Muscle of arm (tissue), 14 donors: ENCODE measurements around the gene ELOVL3. TPM values are rescaled to one million over a fixed set of nuclear protein-coding genes. Genes with fewer than 3 reads are reported as not detected.
A peak's percentile ranks its signal among the peaks of the same experiment; 100 is the strongest.
"Not testable (repeated sequence)": the region's sequence is repeated elsewhere in the genome, so short reads cannot be mapped to it uniquely, and the experiment has no call there.

Experiments used
- DNase-seq: peaks from one replicate; pipeline ENCODE4 v3.0.0-alpha.2; 2013
- long read RNA-seq, 11 donors: transcript quantifications; one replicate each; lab custom pipeline, GENCODE V29; 2026
- polyA plus RNA-seq, 12 donors: library from polyadenylated mRNA; unstranded; fragments of 120-200 nt; gene quantifications; one replicate each; pipeline ENCODE4 v1.2.1, GENCODE V29; 2013; ENCODE audit not compliant: insufficient read length in 12 of 12

Gene ELOVL3, protein sequence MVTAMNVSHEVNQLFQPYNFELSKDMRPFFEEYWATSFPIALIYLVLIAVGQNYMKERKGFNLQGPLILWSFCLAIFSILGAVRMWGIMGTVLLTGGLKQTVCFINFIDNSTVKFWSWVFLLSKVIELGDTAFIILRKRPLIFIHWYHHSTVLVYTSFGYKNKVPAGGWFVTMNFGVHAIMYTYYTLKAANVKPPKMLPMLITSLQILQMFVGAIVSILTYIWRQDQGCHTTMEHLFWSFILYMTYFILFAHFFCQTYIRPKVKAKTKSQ
- 1 to 10 TPM in 1 of 12 donors, under 1 TPM in 9, not detected in 2; 0.39 to 1.3 (median 0.58) TPM for polyA plus RNA-seq
- long read RNA-seq, donor 1: 0 reads
- long read RNA-seq, donor 2: 0 reads
- long read RNA-seq, donor 3: 0 reads
- long read RNA-seq, donor 4: 0 reads
- long read RNA-seq, donor 5: 0 reads
- long read RNA-seq, donor 6: 0 reads
- long read RNA-seq, donor 7: 0 reads
- long read RNA-seq, donor 8: 0 reads
- long read RNA-seq, donor 9: 0 reads
- long read RNA-seq, donor 10: 0 reads
- long read RNA-seq, donor 11: 0 reads

DNA sequence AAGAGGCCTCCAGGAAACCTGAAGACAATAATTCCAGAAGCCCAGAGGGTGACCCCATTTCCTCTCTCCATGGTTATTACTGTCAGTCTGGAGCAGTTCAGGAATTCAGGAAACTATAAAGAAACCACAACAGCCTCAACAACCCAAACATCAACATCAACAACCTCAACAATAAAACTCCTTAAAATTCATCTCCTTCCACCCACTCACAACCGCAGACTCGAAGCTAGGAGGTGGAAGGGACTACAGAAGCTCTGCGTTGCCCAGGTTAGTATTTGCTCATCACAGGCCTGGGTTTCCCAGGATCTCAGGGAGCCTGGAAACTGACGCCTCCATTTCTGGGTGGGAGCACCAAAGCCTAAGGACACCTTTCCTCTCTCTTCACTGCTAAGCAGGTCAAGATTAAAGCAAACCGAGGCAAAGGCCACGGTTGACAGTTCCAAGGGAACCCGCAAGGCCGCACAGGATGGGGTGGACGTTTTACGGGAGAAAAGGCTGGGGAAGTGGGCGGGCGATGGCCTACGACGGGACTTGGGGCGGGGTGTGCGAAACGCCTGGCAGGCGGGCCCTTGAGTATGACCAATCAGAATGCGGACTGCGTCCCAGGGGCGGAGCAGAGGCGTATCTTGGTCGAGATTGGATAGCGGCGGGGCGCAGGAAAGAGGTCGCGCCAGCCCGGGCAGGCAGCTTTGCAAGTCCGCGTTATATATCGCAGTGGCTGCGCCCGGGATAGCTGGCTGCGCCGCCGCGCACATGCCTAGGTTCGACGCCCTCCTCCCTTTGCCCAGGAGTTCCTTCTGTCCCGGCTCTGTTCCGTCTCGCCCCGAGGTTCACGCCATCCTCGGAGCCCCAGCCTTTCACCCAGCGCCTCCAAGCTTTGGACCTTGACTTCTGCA, at the start of gene ELOVL3:
Gene ELOVL3, plus strand, starts transcription at position 654 of the 896 bp plus-strand sequence. CDS start 250 bp downstream, outside the sequence.
- peak; percentile 94 for DNase-seq

DNA sequence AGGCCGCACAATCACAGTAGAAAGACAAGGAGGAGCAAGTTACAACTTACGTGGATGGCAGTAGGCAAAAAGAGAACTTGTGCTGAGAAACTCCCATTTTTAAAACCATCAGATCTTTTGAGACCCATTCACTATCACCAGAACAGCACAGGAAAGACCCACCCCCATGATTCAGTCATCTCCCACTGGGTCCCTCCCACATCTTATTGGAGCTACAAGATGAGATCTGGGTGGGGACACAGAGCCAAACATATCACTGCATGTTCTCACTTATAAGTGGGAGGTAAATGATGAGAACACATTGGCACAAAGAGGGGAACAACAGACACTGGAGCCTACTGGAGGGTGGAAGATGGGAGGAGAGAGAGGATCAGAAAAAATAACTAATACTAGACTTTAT, 41.5 kb upstream of the ELOVL3 start:
- DNase-seq: no peak

DNA sequence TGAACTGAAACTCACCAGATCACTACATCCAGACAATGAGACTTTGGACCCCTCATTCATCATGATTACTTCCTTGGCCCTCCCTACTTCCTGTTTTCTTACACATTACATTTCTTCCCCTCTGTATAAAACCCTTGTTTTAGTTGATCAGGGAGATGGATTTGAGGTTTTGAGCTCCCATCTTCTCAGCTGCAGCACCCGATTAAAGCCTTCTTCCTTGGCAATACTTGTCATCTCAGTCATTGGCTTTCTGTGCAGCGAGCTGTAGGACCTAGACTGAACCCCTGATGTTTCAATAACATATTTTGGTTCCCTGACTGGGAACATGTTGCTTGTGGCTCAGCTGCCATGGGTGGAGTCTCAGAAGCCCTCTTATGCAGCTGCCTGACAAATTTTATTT, 40.8 kb upstream of the ELOVL3 start:
- no peak for DNase-seq

DNA sequence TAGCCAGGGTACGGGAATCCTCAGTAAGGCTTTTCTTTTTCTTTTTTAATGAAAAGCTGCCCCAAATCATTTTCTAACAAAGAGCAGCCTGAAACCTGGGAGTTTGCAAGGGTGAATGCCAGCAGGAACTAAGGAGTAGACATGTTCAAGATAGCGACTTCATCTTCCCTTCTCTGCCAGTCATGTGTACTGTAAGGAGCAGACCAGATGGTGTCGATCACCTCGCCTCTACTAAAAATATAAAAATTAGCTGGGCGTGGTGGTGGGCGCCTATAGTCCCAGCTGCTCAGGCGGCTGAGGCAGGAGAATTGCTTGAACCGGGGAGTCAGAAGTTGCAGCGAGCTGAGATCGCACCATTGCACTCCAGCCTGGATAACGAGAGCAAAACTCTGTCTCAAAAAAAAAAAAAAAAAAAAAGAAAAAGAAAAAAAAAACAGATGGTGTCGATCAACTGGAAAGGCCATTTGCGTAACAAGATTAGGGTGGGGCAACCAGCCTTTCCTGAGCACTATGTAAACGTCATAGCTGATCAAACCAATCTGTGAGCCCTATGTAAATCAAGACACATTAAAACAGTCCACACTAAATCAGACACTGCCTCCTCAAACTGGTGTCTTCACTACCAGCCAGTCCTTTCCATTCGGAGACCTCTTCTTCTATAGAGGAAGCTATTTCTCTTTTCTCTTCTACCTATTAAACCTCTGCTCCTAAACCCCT, 40.1 kb upstream of the ELOVL3 start:
- DNase-seq: no peak

DNA sequence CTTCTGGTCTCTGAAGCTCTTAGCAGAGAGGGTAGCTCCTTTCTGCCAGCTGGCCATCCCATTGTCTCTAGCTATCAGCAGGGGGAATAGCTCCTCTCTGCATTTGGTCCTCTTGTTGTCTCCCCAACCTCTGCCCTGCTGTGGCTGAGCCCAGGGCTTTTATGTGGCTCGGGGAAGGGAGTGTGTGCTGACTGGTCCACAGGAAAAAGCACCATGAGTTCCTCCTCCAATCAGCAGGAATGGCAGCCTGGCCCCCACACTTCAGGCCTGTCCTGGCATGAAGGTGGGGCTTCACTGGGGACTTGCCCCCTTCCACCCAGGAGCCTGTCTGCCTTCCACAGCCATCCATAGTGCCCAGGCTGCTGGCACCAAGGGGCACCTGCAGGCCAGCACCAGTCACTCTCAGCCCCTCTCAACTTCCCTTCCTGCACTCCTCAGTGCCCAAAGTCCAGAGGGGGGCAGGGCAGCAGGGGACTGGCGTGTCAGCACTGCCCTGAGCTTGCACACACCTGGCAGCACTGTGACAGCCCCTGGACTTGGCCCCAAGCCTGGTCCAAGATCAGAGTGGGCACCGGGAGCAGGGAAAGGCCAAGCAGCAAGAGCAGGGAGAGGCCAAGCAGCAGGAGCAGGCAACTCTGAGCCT, 37.7 kb upstream of the ELOVL3 start:
- no peak for DNase-seq

DNA sequence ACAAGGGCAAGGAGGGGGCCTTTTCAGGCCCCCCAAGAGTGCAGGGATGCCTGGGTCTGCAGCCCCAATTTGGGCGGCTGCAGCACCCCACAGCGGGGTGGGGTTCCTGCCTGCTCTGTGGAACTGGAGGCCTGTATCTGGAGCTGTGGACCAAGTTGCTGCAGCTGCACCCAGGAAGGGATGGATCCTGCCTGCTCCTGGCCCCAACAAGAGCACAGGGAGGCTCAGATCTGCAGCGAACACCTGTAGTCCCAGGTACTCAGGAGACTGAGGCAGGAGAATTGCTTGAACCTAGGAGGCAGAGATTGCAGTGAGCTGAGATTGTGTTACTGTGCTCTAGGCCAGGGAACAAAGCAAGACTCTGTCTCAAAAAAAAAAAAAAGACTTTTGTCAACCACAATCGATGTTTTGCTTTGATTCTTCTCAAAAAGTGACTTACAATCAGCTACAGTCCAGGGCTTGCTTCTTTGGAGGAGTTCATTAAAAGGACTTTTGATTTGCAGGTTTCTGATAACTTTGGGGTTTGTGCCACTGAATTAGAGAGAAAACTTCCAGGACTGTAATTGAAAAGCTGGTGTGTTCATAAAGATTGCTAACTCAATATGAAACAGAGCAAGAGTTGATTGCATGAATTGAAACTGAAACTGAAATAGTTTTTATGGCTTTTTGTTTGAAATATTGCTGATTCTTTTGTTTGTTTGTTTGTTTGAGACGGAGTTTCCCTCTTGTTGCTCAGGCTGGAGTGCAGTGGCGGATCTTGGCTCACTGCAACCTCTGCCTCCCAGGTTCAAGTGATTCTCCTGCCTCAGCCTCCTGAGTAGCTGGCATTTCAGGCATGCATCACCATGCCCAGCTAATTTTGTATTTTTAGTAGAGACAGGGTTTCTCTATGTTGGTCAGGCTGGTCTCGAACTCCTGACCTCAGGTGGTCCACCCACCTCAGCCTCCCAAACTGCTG, 36.9 kb upstream of the ELOVL3 start:
- DNase-seq: not testable (repeated sequence)

DNA sequence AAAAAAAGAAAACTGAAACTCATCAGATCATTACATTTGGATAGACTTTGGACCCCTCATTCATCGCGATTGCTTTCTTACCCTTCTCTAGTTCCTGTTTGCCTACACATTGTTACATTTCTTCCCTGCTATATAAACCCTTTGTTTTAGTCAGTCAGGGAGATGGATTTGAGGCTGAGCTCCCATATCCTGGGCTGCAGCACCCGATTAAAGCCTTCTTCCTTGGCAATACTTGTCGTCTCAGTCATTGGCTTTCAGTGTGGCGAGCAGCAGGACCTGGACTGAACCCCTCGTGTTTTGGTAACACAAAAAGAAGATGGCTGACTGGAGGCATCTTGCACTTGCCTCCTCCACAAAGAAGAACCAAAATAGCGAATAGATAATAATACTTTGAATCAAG, 34.1 kb upstream of the ELOVL3 start:
- DNase-seq: no peak

DNA sequence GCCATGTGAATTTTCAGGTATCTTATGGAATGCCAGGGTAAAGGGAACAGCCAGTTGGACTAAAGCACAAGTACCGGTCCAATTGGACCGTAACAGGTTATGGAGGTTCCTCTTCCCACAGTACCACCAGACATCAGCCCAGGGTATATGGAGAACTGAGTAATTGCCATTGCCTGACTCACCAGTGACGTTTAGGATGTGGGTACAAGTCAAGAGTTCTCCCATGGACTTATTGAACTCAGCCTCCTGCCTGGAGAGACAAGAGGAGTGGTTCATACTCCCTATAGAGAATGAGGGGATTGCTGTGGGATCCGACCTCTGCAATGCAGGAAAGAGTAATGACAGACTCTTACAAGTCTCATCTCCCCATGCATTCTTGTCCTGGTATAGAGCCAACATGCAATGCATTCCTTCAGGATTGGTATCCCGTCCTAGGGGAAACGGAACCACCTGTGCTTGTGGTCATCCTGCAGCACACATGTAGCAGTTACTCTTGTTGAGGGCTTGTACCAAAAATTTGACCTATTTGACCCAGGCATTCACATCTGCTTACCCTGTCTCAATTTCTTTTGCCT, 30.7 kb upstream of the ELOVL3 start:
- DNase-seq: no peak

DNA sequence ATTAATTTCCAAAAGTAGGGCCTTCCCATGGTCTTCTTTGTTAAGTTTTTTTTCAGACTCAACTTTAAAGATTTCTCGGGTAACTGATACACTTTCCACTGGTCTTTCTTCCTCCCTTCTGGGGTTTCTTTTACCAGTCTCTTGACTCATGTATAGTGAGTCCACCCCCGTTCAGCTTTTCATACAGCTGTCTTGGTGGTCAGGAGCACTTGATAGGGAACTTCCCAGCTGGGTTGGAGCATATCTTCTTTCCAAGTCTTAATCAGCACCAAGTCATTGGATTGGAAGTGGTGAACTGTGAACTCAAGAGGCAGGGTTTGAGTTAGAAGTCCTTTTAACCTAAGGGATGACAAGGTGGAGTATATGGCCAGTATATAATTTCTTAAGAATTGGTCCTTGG, 29.2 kb upstream of the ELOVL3 start:
- no peak for DNase-seq

DNA sequence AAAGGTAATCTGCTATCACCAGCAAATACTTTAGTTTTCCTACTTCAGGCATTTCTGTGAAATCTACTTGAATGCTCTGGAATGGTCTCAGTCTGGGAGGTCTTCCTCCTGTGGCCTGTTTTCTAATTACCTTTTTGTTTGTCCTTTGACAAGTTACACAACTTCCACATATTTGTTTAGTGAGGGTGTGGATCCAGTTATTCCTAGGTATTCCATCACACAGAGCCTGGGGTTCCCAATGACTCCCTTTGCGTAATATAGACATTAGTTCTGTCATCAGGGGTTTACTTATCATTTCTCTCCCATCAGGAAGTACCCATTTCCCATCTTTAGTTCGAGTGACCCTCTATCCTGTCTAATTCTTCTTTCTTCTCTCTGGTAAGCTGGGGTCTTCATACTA, 28.1 kb upstream of the ELOVL3 start:
- DNase-seq: no peak

DNA sequence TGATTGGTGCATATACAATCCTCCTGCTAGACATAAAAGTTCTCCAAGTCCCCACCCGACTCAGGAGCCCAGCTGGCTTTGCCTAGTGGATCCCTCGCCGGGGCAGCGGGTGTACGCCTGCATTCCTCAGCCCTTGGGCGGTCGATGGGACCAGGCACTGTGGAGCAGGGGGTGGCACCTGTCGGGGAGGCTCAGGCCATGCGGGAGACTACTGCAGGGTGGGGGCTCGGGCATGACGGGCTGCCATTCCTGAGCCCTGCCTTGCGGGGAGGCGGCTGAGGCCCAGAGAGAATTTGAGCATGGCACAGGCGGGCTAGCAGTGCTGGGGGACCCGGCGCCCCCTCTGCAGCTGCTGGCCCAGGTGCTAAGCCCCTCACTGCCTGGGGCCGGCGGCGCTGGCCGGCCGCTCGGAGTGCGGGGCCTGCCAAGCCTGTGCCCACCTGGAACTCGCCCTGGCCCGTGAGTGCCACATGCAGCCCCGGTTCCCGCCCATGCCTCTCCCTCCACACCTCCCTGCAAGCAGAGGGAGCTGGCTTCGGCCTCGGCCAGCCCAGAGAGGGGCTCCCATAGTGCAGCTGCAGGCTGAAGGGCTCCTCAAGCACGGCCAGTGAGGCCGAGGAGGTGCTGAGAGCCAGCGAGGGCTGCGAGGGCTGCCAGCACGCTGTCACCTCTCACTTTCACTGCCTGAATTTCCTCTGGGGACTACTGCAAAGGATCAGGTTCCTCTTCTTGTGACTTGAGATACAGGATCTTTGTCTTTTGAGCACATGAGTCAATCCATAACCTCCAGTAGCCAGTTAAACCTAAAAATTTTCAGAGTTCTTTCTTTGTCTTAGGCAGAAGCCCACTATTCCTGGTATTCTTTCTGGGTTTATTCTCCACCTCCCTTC, 25.1 kb upstream of the ELOVL3 start:
- no peak for DNase-seq

DNA sequence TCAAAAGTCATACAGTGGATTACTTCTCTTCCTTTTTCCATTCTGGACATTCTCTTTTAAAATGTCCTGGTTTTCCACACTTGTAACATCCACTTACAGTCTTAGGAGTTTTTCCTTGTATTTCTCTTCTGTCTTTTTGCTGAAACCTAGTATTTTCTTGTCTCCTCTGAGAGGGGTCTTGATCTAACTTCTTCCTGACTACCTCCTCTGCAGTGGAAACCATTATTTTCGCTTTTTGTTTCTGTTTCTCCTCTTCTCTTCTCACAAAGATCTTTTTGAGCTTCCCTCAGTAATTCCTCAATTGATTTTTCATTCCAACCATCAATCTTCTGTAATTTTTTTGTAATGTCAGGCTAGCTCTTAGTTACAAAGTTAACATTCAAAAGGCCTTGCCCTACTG, 23.7 kb upstream of the ELOVL3 start:
- no peak for DNase-seq

DNA sequence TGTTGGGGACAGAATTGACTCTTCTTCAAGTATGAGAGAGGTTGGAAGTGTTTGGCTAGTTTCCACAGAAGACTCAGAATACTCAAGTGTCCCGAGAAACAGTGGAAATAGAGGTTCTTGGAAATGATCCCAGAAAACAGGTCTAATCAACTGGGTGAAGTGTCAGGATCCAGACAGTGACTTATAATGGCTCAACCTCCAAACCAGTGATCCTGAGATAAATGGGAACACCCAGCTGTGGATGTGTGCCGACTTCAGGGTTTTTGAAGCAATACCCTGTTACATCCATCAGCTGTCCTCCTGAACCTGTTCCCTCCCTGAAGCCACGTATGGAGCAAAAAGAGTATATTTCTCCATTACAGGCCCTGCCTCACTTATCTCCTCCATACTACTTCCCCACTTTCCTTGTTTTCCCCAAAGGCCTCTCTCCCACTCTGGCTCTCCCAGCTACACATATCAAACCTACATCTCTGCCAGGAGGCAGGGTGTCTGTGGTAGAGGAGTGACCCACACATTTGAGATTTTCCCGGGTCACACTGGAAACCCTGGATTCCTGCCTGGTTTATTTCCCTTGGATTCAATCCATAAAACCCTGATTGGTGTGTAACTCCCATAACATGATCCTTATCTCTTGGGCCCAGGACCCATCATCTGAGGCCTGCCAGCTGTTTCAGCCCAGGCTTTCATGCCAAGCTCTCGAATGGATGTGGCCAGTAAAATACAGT, 17.6 kb upstream of the ELOVL3 start:
- no peak for DNase-seq

DNA sequence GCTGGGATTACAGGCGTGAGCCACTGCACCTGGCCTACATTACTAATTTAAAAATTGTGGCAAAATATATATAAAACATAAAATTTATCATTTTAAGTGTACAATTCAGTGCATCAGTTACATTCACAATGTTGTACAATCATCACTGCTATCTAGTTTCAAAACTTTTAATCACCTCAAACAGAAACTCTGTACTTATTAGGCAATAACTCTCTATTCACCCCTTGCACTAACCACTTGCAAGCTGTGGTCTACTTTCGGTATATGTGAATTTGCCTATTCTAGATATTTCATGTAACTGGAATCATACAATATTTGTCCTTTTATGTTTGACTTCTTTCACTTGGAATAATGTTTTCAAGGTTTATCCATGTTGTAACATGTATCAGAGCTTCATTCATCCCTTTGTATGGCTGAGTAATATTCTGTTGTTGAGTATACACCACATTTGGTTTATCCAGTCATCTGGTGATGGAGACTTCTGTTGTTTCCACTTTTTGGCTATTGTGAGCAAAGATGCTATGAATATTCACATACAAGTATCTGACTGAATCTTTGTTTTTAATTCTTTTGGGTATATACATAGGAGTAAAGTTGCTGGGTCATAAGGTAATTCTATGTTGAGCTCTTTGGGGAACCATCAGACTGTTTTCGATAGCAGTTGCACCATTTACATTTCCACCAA, 14.3 kb upstream of the ELOVL3 start:
- DNase-seq: no peak

DNA sequence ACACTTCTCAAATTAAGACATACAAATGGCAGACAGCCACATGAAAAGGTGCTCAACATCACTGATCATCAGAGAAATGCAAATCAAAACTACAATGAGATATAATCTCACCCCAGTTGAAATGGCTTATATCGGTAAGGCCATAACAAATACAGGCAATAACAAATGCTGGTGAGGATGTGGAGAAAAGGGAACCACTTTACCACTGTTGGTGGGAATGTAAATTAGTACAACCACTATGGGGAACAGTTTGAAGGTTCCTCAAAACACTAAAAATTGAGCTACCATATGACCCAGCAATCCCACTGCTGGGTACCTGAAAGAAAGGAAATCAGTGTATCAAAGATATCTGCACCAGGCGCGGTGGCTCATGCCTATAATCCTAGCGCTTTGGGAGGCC, 12.5 kb upstream of the ELOVL3 start:
- DNase-seq: not testable (repeated sequence)

DNA sequence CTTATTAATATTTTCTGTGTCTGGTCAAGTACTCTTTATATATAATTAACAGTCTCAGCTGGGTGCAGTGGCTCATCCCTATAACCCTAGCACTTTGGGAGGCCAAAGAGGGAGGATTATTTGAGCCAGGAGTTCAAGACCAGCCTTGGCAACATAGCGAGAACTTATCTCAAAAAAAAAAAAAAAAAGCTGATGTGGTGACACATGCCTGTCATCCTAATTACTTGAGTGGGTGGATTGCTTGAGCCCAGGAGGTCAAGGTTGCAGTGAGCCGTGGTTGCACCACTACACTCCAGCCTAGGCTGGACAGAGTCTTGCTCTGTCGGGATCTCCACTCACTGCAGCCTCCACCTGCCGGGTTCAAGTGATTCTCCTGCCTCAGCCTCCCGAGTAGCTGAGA, 6.7 kb upstream of the ELOVL3 start:
- DNase-seq: no peak

DNA sequence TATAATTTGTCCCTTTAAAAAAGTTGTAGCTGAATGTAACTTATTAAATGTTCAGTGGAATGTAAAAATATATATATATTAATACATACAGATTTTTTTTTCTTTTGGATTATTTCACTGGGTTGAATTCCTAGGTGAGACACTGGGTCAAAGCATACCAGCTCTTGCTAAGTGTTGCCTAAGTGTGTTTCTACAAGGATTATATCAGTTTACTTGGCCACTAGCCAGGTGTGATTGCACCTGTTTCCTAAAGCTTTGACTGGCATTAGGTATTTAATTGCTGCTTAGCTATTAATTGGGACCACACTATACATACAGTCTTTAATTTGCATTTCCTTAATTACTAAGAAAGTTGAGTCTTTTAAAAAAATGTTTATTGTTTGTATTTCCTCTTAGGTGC, 5.5 kb upstream of the ELOVL3 start:
- no peak for DNase-seq
